Tibial artery (tissue), 4 donors: ENCODE data around the gene C11orf16.
A peak's percentile ranks its signal among the peaks of the same experiment; 100 is the strongest.

Experiments used
- DNase-seq, 2 donors: peaks; one replicate each; pipeline ENCODE4 v3.0.0-alpha.2; 2019
- H3K27ac ChIP-seq, 2 donors: fragments of 200-600 bp; sonication (generic) in 1 of 2; 1 replicate in 1 of 2; 2 replicates in 1 of 2; pipeline ENCODE4 v1.5.1; 2018 to 2019; ENCODE audit warnings: mild to moderate bottlenecking in 1 of 2
- H3K27me3 ChIP-seq, 2 donors: fragments of 200-600 bp; sonication (generic) in 1 of 2; one replicate each; pipeline versions ENCODE4 v1.5.1 to v1.6.0; 2016 to 2019
- H3K36me3 ChIP-seq, 3 donors: fragments of 200-600 bp; sonication (generic) in 2 of 3; one replicate each; pipeline ENCODE4 v1.5.1; 2016 to 2019; ENCODE audit warnings: mild to moderate bottlenecking in 2 of 3
- H3K4me1 ChIP-seq, 4 donors: fragments of 200-600 bp; sonication (generic) in 2 of 4; 1 replicate in 3 of 4; 2 replicates in 1 of 4; pipeline ENCODE4 v1.5.1; 2016 to 2019
- H3K4me3 ChIP-seq, 2 donors: fragments of 200-600 bp; sonication (generic) in 1 of 2; 1 replicate in 1 of 2; 2 replicates in 1 of 2; pipeline ENCODE4 v1.5.1; 2018 to 2019; ENCODE audit warnings: mild to moderate bottlenecking in 2 of 2
- H3K9me3 ChIP-seq, 3 donors: fragments of 200-600 bp; sonication (generic) in 1 of 3; one replicate each; pipeline ENCODE4 v1.5.1; 2016 to 2019
- CTCF ChIP-seq, 2 experiments: fragments of 200-600 bp in 1 of 2; fragments of 450-650 bp in 1 of 2; IDR thresholded peaks; one replicate each; pipeline ENCODE4 v1.5.1; 2017 to 2019; ENCODE audit warnings: antibody characterized with exemption in 2 of 2, mild to moderate bottlenecking in 1 of 2, moderate library complexity in 1 of 2
- intact Hi-C: fragments of 100-400 bp; cut with DNase I; formaldehyde crosslinking; loops from one replicate; pipeline ENCODE4 v1.15.0; 2023; ENCODE audit warnings: low total_unique reads

Gene C11orf16

GRCh38 chr11:8967184-8967583 is 34.4 kb upstream of the C11orf16 start:
- no peak for TF ChIP-seq CTCF (IDR thresholded peaks at IDR 0.05)
- H3K36me3 ChIP-seq = no peaks in the 10 kb centered on the region
- DNase-seq = no peak
- peaks cover 0 to 26% (median 13%) of the 10 kb centered on the region in 4 donors for H3K4me1 ChIP-seq
- intact Hi-C loops = loop anchor here (10.0 kb wide), 1 partner anchor 282 kb away; the partner anchor contains the start of genes RPL27A and TRIM66
- no peak overlapping the region for H3K4me3 ChIP-seq
- H3K27ac ChIP-seq = no peak overlapping the region
- no peaks in the 10 kb centered on the region for H3K27me3 ChIP-seq
- H3K9me3 ChIP-seq = no peaks in the 10 kb centered on the region

- no peaks in the 10 kb centered on the region for H3K27me3 ChIP-seq
- peak within 1 kb of the TSS; percentile 77 to 82 for H3K4me3 ChIP-seq
- DNase-seq = peak; percentile 94 to 95
- peak within 1 kb of the TSS; percentile 94 to 98 for H3K27ac ChIP-seq
- no peaks in the 10 kb centered on the region for H3K9me3 ChIP-seq
- peaks cover 0 to 9% (median 0%) of the 10 kb centered on the region in 3 donors for H3K36me3 ChIP-seq
- intact Hi-C loops = loop anchor here (2.0 to 10.0 kb wide), 2 partner anchors 38 to 280 kb away; partner anchors contain the start of genes RPL27A and TRIM66
- H3K4me1 ChIP-seq = peaks cover 0 to 40% (median 15%) of the 10 kb centered on the region in 4 donors
- TF ChIP-seq CTCF (IDR thresholded peaks at IDR 0.05) = no peak
Observed at GRCh38 chr11:8964324-8965320, 31.9 kb upstream of the C11orf16 start, which contains the start of gene TMEM9B. Gene TMEM9B (minus strand): TSS chr11:8964442. CDS start chr11:8964313, 129 bp downstream.

- H3K27me3 ChIP-seq = no peaks in the 10 kb centered on the region
- intact Hi-C loops = loop anchor here (2.0 to 10.0 kb wide), 2 partner anchors 39 to 279 kb away; partner anchors contain the start of genes RPL27A and TRIM66
- H3K27ac ChIP-seq = peak overlapping the region; percentile 94 to 98
- peaks cover 0 to 49% (median 22%) of the 10 kb centered on the region in 4 donors for H3K4me1 ChIP-seq
- peak overlapping the region; percentile 77 to 82 for H3K4me3 ChIP-seq
- H3K9me3 ChIP-seq = no peaks in the 10 kb centered on the region
- TF ChIP-seq CTCF (IDR thresholded peaks at IDR 0.05) = no peak
- peak; percentile 59 to 91 for DNase-seq
- H3K36me3 ChIP-seq = peaks cover 0 to 9% (median 0%) of the 10 kb centered on the region in 3 donors
Observed at GRCh38 chr11:8963569-8964323, 31.0 kb upstream of the C11orf16 start.

- Histone ChIP-seq H3K4me3 (peak overlapping the region; percentile 77 to 82), H3K27me3 (no peaks in the 10 kb centered on the region)
- intact Hi-C loops = loop anchor here (10.0 kb wide), 1 partner anchor 278 kb away; the partner anchor contains the start of genes RPL27A and TRIM66
Observed at GRCh38 chr11:8962841-8963240, 30.1 kb upstream of the C11orf16 start.

More at GRCh38 chr11:8962841-8963240, 30.1 kb upstream of the C11orf16 start:
- Histone ChIP-seq H3K36me3 (peaks cover 0 to 9% (median 0%) of the 10 kb centered on the region in 3 donors), H3K9me3 (no peaks in the 10 kb centered on the region), H3K27ac (peak overlapping the region; percentile 94 to 98), H3K4me1 (peaks cover 0 to 51% (median 22%) of the 10 kb centered on the region in 4 donors)
- no peak for TF ChIP-seq CTCF (IDR thresholded peaks at IDR 0.05)
- no peak for DNase-seq
